Measurements from ENCODE around the gene KIAA1958. TPM values are rescaled to one million over a fixed set of nuclear protein-coding genes. Genes with fewer than 3 reads are reported as not detected.
"Not testable (repeated sequence)": the region's sequence is repeated elsewhere in the genome, so short reads cannot be mapped to it uniquely, and the experiment has no call there.

Gene KIAA1958
- total RNA-seq, 1 experiment from 2014 or later = 7.0 TPM

GRCh38 chr9:112569186-112569585, 82.6 kb downstream of the KIAA1958 start:
- in situ Hi-C loops (cut with HindIII; ENCODE audit: low pct_unique_long_range_greater_than_20kb, low sequenced_read_pairs) = no loop called here
- no peak for DNase-seq (ENCODE audit: low read depth)

GRCh38 chr9:112570671-112571167, 84.1 kb downstream of the KIAA1958 start:
- no peak for DNase-seq (ENCODE audit: low read depth)
- in situ Hi-C loops (cut with HindIII; ENCODE audit: low pct_unique_long_range_greater_than_20kb, low sequenced_read_pairs) = no loop called here

GRCh38 chr9:112571624-112572355, 85.2 kb downstream of the KIAA1958 start:
- DNase-seq (ENCODE audit: low read depth) = no peak
- in situ Hi-C loops (cut with HindIII; ENCODE audit: low pct_unique_long_range_greater_than_20kb, low sequenced_read_pairs) = no loop called here

GRCh38 chr9:112572416-112572815, 85.8 kb downstream of the KIAA1958 start:
- in situ Hi-C loops (cut with HindIII; ENCODE audit: low pct_unique_long_range_greater_than_20kb, low sequenced_read_pairs) = no loop called here
- DNase-seq (ENCODE audit: low read depth) = no peak

GRCh38 chr9:112574008-112574407, 87.4 kb downstream of the KIAA1958 start:
- in situ Hi-C loops (cut with HindIII; ENCODE audit: low pct_unique_long_range_greater_than_20kb, low sequenced_read_pairs) = no loop called here
- DNase-seq (ENCODE audit: low read depth) = no peak

- no peak for DNase-seq (ENCODE audit: low read depth)
- in situ Hi-C loops (cut with HindIII; ENCODE audit: low pct_unique_long_range_greater_than_20kb, low sequenced_read_pairs) = no loop called here
Observed at GRCh38 chr9:112575107-112575506, 88.5 kb downstream of the KIAA1958 start.

- in situ Hi-C loops (cut with HindIII; ENCODE audit: low pct_unique_long_range_greater_than_20kb, low sequenced_read_pairs) = no loop called here
- no peak for DNase-seq (ENCODE audit: low read depth)
Observed at GRCh38 chr9:112581469-112582176, 95.0 kb downstream of the KIAA1958 start.

GRCh38 chr9:112582371-112583262, 96.0 kb downstream of the KIAA1958 start:
- no peak for DNase-seq (ENCODE audit: low read depth)
- in situ Hi-C loops (cut with HindIII; ENCODE audit: low pct_unique_long_range_greater_than_20kb, low sequenced_read_pairs) = no loop called here

GRCh38 chr9:112586599-112587155, 100.0 kb downstream of the KIAA1958 start:
- in situ Hi-C loops (cut with HindIII; ENCODE audit: low pct_unique_long_range_greater_than_20kb, low sequenced_read_pairs) = no loop called here
- DNase-seq (ENCODE audit: low read depth) = no peak

GRCh38 chr9:112591875-112592274, 105.2 kb downstream of the KIAA1958 start:
- in situ Hi-C loops (cut with HindIII; ENCODE audit: low pct_unique_long_range_greater_than_20kb, low sequenced_read_pairs); DNase-seq (ENCODE audit: low read depth): not testable (repeated sequence)

- in situ Hi-C loops (cut with HindIII; ENCODE audit: low pct_unique_long_range_greater_than_20kb, low sequenced_read_pairs) = no loop called here
Observed at GRCh38 chr9:112599732-112600131, 113.1 kb downstream of the KIAA1958 start.

GRCh38 chr9:112601636-112602035, 115.0 kb downstream of the KIAA1958 start:
- DNase-seq (ENCODE audit: low read depth) = no peak
- in situ Hi-C loops (cut with HindIII; ENCODE audit: low pct_unique_long_range_greater_than_20kb, low sequenced_read_pairs) = no loop called here

More at GRCh38 chr9:112599732-112600131, 113.1 kb downstream of the KIAA1958 start:
- no peak for DNase-seq (ENCODE audit: low read depth)

- no peak for DNase-seq (ENCODE audit: low read depth)
- in situ Hi-C loops (cut with HindIII; ENCODE audit: low pct_unique_long_range_greater_than_20kb, low sequenced_read_pairs) = no loop called here
Observed at GRCh38 chr9:112604790-112605189, 118.2 kb downstream of the KIAA1958 start.

GRCh38 chr9:112605518-112605917, 118.9 kb downstream of the KIAA1958 start:
- in situ Hi-C loops (cut with HindIII; ENCODE audit: low pct_unique_long_range_greater_than_20kb, low sequenced_read_pairs) = no loop called here
- DNase-seq (ENCODE audit: low read depth) = no peak

GRCh38 chr9:112605963-112606699, 119.5 kb downstream of the KIAA1958 start:
- in situ Hi-C loops (cut with HindIII; ENCODE audit: low pct_unique_long_range_greater_than_20kb, low sequenced_read_pairs) = no loop called here
- no peak for DNase-seq (ENCODE audit: low read depth)

GRCh38 chr9:112608851-112609250, 122.2 kb downstream of the KIAA1958 start:
- no peak for DNase-seq (ENCODE audit: low read depth)
- in situ Hi-C loops (cut with HindIII; ENCODE audit: low pct_unique_long_range_greater_than_20kb, low sequenced_read_pairs) = no loop called here

GRCh38 chr9:112615584-112616266, 129.1 kb downstream of the KIAA1958 start:
- in situ Hi-C loops (cut with HindIII; ENCODE audit: low pct_unique_long_range_greater_than_20kb, low sequenced_read_pairs) = no loop called here
- no peak for DNase-seq (ENCODE audit: low read depth)

Data from Caki2 (cell line).